Stimulated activated naive B cell treated with anti-CD40 and anti-IgM and Interleukin-4, amounts not matched to agents 10 μg/mL and 1 μg/mL and 100 μg/mL, for 72 hours (primary cell): ENCODE data around the gene GALNT15.

ENCODE experiments used
- ATAC-seq, 2 donors: fragments of 150-1000 bp; cut with Tn5 transposase; replicated peaks; 2 replicates each; pipeline ENCODE4 v1.10.0; 2021; ENCODE audit warnings: moderate library complexity in 1 of 2
- DNase-seq: peaks from one replicate; pipeline ENCODE4 v3.0.0; 2021
- H3K27ac Mint-ChIP-seq: one replicate; pipeline ENCODE4 v1.8.0; 2022; ENCODE audit warnings: mild to moderate bottlenecking, mixed read lengths
- H3K27me3 Mint-ChIP-seq, 2 donors: one replicate each; pipeline ENCODE4 v1.8.0; 2022; ENCODE audit warnings: mixed read lengths in 2 of 2
- H3K36me3 Mint-ChIP-seq, 2 donors: one replicate each; pipeline ENCODE4 v1.8.0; 2022; ENCODE audit warnings: mixed read lengths in 2 of 2, mild to moderate bottlenecking in 1 of 2
- H3K4me1 Mint-ChIP-seq, 2 donors: one replicate each; pipeline ENCODE4 v1.8.0; 2022; ENCODE audit warnings: mixed read lengths in 2 of 2, mild to moderate bottlenecking in 1 of 2
- H3K4me3 Mint-ChIP-seq, 2 donors: one replicate each; pipeline ENCODE4 v1.8.0; 2022; ENCODE audit warnings: mild to moderate bottlenecking in 2 of 2, mixed read lengths in 2 of 2, moderate library complexity in 1 of 2
- H3K9me3 Mint-ChIP-seq, 2 donors: one replicate each; pipeline ENCODE4 v1.8.0; 2022; ENCODE audit warnings: mixed read lengths in 2 of 2, mild to moderate bottlenecking in 1 of 2

The GALNT15 gene

GRCh38 chr3:16205156-16205870 lies 30.8 kb downstream of the GALNT15 start:
- peaks cover 0 to 12% of the 10 kb centered on the region in 2 donors for H3K27me3 Mint-ChIP-seq
- ATAC-seq, result no peak
- H3K4me1 Mint-ChIP-seq, result no peaks in the 10 kb centered on the region
- no peak for DNase-seq
- no peaks in the 10 kb centered on the region for H3K9me3 Mint-ChIP-seq
- no peak overlapping the region for H3K4me3 Mint-ChIP-seq
- peaks cover 0 to 2% of the 10 kb centered on the region in 2 donors for H3K36me3 Mint-ChIP-seq
- H3K27ac Mint-ChIP-seq, result no peak overlapping the region

- Mint-ChIP-seq H3K4me1 (no peaks in the 10 kb centered on the region), H3K36me3 (peaks cover 0 to 2% of the 10 kb centered on the region in 2 donors), H3K27ac (no peak overlapping the region), H3K27me3 (peaks cover 0 to 12% of the 10 kb centered on the region in 2 donors), H3K9me3 (no peaks in the 10 kb centered on the region), H3K4me3 (no peak overlapping the region)
- ATAC-seq (no peak), DNase-seq (no peak)
Observed at GRCh38 chr3:16207031-16207430, 32.6 kb downstream of the GALNT15 start.

GRCh38 chr3:16211176-16211904 lies 36.9 kb downstream of the GALNT15 start:
- no peaks in the 10 kb centered on the region for H3K36me3 Mint-ChIP-seq
- no peak for DNase-seq
- H3K4me3 Mint-ChIP-seq, result no peak overlapping the region
- no peak overlapping the region for H3K27ac Mint-ChIP-seq
- ATAC-seq, result no peak
- H3K27me3 Mint-ChIP-seq, result peaks cover 0 to 3% of the 10 kb centered on the region in 2 donors
- peaks cover 0 to 1% of the 10 kb centered on the region in 2 donors for H3K9me3 Mint-ChIP-seq
- H3K4me1 Mint-ChIP-seq, result no peaks in the 10 kb centered on the region

- Mint-ChIP-seq H3K4me3 (no peak overlapping the region), H3K27me3 (peaks cover 0 to 3% of the 10 kb centered on the region in 2 donors), H3K4me1 (no peaks in the 10 kb centered on the region)
Observed at GRCh38 chr3:16214366-16214765, 39.9 kb downstream of the GALNT15 start.

GRCh38 chr3:16216373-16216935 lies 42.0 kb downstream of the GALNT15 start:
- Mint-ChIP-seq H3K9me3 (peaks cover 0 to 1% of the 10 kb centered on the region in 2 donors), H3K4me3 (no peak overlapping the region), H3K36me3 (no peaks in the 10 kb centered on the region), H3K4me1 (peaks cover 0 to 2% of the 10 kb centered on the region in 2 donors), H3K27me3 (peaks cover 0 to 3% of the 10 kb centered on the region in 2 donors), H3K27ac (no peak overlapping the region)
- no peak for DNase-seq
- no peak for ATAC-seq

More at GRCh38 chr3:16214366-16214765, 39.9 kb downstream of the GALNT15 start:
- Mint-ChIP-seq H3K36me3 (no peaks in the 10 kb centered on the region), H3K9me3 (peaks cover 0 to 1% of the 10 kb centered on the region in 2 donors), H3K27ac (no peak overlapping the region)
- DNase-seq (no peak), ATAC-seq (no peak)

- ATAC-seq, result no peak
Observed at GRCh38 chr3:16219777-16220176, 45.3 kb downstream of the GALNT15 start.

GRCh38 chr3:16221990-16222389 lies 47.5 kb downstream of the GALNT15 start:
- Mint-ChIP-seq H3K4me3 (no peak overlapping the region), H3K27me3 (no peaks in the 10 kb centered on the region), H3K4me1 (peaks cover 2 to 5% of the 10 kb centered on the region in 2 donors), H3K27ac (peak overlapping the region; percentile 1), H3K36me3 (peaks cover 0 to 3% of the 10 kb centered on the region in 2 donors), H3K9me3 (peaks cover 6% of the 10 kb centered on the region in 2 donors)
- no peak for ATAC-seq
- DNase-seq, result no peak

More at GRCh38 chr3:16219777-16220176, 45.3 kb downstream of the GALNT15 start:
- peaks cover 0 to 3% of the 10 kb centered on the region in 2 donors for H3K9me3 Mint-ChIP-seq
- DNase-seq, result no peak
- H3K27me3 Mint-ChIP-seq, result no peaks in the 10 kb centered on the region
- H3K27ac Mint-ChIP-seq, result no peak overlapping the region
- H3K36me3 Mint-ChIP-seq, result no peaks in the 10 kb centered on the region
- H3K4me1 Mint-ChIP-seq, result peaks cover 2 to 5% of the 10 kb centered on the region in 2 donors
- no peak overlapping the region for H3K4me3 Mint-ChIP-seq

GRCh38 chr3:16222547-16222946 lies 48.1 kb downstream of the GALNT15 start:
- no peak for ATAC-seq
- no peak overlapping the region for H3K27ac Mint-ChIP-seq
- no peak for DNase-seq
- no peaks in the 10 kb centered on the region for H3K27me3 Mint-ChIP-seq
- H3K4me1 Mint-ChIP-seq, result peaks cover 2 to 5% of the 10 kb centered on the region in 2 donors
- no peak overlapping the region for H3K4me3 Mint-ChIP-seq
- H3K36me3 Mint-ChIP-seq, result peaks cover 0 to 3% of the 10 kb centered on the region in 2 donors
- H3K9me3 Mint-ChIP-seq, result peaks cover 6% of the 10 kb centered on the region in 2 donors

- no peak for ATAC-seq
Observed at GRCh38 chr3:16224325-16224724, 49.8 kb downstream of the GALNT15 start.

GRCh38 chr3:16227566-16227965 lies 53.1 kb downstream of the GALNT15 start:
- no peak overlapping the region for H3K27ac Mint-ChIP-seq
- no peak for DNase-seq
- peaks cover 6% of the 10 kb centered on the region in 2 donors for H3K9me3 Mint-ChIP-seq
- H3K4me1 Mint-ChIP-seq, result peaks cover 0 to 5% of the 10 kb centered on the region in 2 donors
- peaks cover 0 to 3% of the 10 kb centered on the region in 2 donors for H3K36me3 Mint-ChIP-seq
- H3K27me3 Mint-ChIP-seq, result peaks cover 0 to 8% of the 10 kb centered on the region in 2 donors
- no peak for ATAC-seq
- H3K4me3 Mint-ChIP-seq, result no peak overlapping the region

More at GRCh38 chr3:16224325-16224724, 49.8 kb downstream of the GALNT15 start:
- H3K9me3 Mint-ChIP-seq, result peaks cover 6% of the 10 kb centered on the region in 2 donors
- no peak for DNase-seq
- no peak overlapping the region for H3K4me3 Mint-ChIP-seq
- no peak overlapping the region for H3K27ac Mint-ChIP-seq
- peaks cover 0 to 3% of the 10 kb centered on the region in 2 donors for H3K27me3 Mint-ChIP-seq
- H3K36me3 Mint-ChIP-seq, result peaks cover 0 to 3% of the 10 kb centered on the region in 2 donors
- H3K4me1 Mint-ChIP-seq, result peaks cover 2 to 5% of the 10 kb centered on the region in 2 donors

- H3K27ac Mint-ChIP-seq, result no peak overlapping the region
Observed at GRCh38 chr3:16229681-16230080, 55.2 kb downstream of the GALNT15 start.

GRCh38 chr3:16231983-16232382 lies 57.5 kb downstream of the GALNT15 start:
- Mint-ChIP-seq H3K9me3 (peaks cover 0 to 2% of the 10 kb centered on the region in 2 donors), H3K4me3 (no peak overlapping the region), H3K4me1 (no peaks in the 10 kb centered on the region)

More at GRCh38 chr3:16229681-16230080, 55.2 kb downstream of the GALNT15 start:
- Mint-ChIP-seq H3K4me3 (no peak overlapping the region), H3K27me3 (peaks cover 7 to 19% of the 10 kb centered on the region in 2 donors), H3K36me3 (peaks cover 0 to 3% of the 10 kb centered on the region in 2 donors), H3K4me1 (no peaks in the 10 kb centered on the region), H3K9me3 (peaks cover 6% of the 10 kb centered on the region in 2 donors)
- no peak for ATAC-seq
- no peak for DNase-seq

GRCh38 chr3:16233806-16234205 lies 59.3 kb downstream of the GALNT15 start:
- Mint-ChIP-seq H3K4me1 (no peaks in the 10 kb centered on the region), H3K27me3 (peaks cover 7 to 16% of the 10 kb centered on the region in 2 donors), H3K36me3 (no peaks in the 10 kb centered on the region), H3K27ac (no peak overlapping the region), H3K9me3 (peaks cover 0 to 2% of the 10 kb centered on the region in 2 donors), H3K4me3 (no peak overlapping the region)
- no peak for ATAC-seq
- DNase-seq, result no peak

More at GRCh38 chr3:16231983-16232382, 57.5 kb downstream of the GALNT15 start:
- DNase-seq, result no peak
- Mint-ChIP-seq H3K36me3 (no peaks in the 10 kb centered on the region), H3K27ac (no peak overlapping the region), H3K27me3 (peaks cover 7 to 19% of the 10 kb centered on the region in 2 donors)
- ATAC-seq, result no peak

GRCh38 chr3:16234281-16234680 lies 59.8 kb downstream of the GALNT15 start:
- Mint-ChIP-seq H3K4me1 (no peaks in the 10 kb centered on the region), H3K27ac (no peak overlapping the region), H3K9me3 (peaks cover 0 to 2% of the 10 kb centered on the region in 2 donors), H3K27me3 (peaks cover 7 to 16% of the 10 kb centered on the region in 2 donors), H3K36me3 (no peaks in the 10 kb centered on the region), H3K4me3 (no peak overlapping the region)
- no peak for DNase-seq
- no peak for ATAC-seq
